Measurements from ENCODE around the gene CASK.

Gene CASK

GRCh38 chrX:41781500-41781899 is 141.9 kb downstream of the CASK start:
- H3K9me2 ChIP-seq (replicated peaks; ENCODE audit: insufficient read depth, low read length): no peaks in the 10 kb centered on the region
- no peaks in the 10 kb centered on the region for H3K79me2 ChIP-seq (ENCODE audit: low read length)
- TF ChIP-seq, protein P1, sequence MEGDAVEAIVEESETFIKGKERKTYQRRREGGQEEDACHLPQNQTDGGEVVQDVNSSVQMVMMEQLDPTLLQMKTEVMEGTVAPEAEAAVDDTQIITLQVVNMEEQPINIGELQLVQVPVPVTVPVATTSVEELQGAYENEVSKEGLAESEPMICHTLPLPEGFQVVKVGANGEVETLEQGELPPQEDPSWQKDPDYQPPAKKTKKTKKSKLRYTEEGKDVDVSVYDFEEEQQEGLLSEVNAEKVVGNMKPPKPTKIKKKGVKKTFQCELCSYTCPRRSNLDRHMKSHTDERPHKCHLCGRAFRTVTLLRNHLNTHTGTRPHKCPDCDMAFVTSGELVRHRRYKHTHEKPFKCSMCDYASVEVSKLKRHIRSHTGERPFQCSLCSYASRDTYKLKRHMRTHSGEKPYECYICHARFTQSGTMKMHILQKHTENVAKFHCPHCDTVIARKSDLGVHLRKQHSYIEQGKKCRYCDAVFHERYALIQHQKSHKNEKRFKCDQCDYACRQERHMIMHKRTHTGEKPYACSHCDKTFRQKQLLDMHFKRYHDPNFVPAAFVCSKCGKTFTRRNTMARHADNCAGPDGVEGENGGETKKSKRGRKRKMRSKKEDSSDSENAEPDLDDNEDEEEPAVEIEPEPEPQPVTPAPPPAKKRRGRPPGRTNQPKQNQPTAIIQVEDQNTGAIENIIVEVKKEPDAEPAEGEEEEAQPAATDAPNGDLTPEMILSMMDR (IDR thresholded peaks at IDR 0.05; ENCODE audit: low read length): peak; percentile 70
- TF ChIP-seq EZH2 (optimal IDR thresholded peaks at IDR 0.05; ENCODE audit: low read depth, low read length): no peak
- no peaks in the 10 kb centered on the region for H3K9me3 ChIP-seq (replicated peaks; ENCODE audit: insufficient read depth, low read length)
- no peaks in the 10 kb centered on the region for H3F3A ChIP-seq (ENCODE audit: insufficient read depth, low read length)
- H3K27me3 ChIP-seq (replicated peaks; ENCODE audit: insufficient read depth, low read length): no peaks in the 10 kb centered on the region
- no peaks in the 10 kb centered on the region for H3K4me1 ChIP-seq (ENCODE audit: low read length)
- no peak overlapping the region for H3K4me2 ChIP-seq (ENCODE audit: low read depth, low read length)
- H3K27ac ChIP-seq (ENCODE audit: low read length): no peak overlapping the region
- no peak overlapping the region for H3K4me3 ChIP-seq (ENCODE audit: low read length)
- peak; percentile 63 for DNase-seq
- H4K20me1 ChIP-seq (ENCODE audit: insufficient read depth, low read length): no peaks in the 10 kb centered on the region
- no peak overlapping the region for H2AFZ ChIP-seq (ENCODE audit: low read length)
- H3K9ac ChIP-seq (ENCODE audit: low read length): no peak overlapping the region
- H3K36me3 ChIP-seq (replicated peaks; ENCODE audit: insufficient read depth, low read length): no peaks in the 10 kb centered on the region

DNA sequence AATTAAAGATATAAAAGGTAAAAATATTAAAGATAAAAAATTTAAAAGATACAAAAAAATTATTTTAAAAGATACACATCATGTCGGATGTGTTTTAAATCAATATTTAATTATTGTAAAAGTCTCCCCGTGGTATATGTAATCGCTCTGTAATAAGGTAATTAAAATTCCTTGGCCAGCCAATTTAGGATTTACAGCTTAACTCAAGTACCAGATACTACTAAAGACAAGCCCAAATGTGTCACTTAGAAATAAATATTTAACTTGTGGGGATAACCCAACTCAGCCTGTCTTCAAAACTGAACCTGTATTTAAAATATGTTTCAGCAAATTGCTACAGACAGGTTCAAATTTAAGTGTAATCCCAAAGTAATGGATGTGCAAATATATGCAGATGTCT is 143.4 kb downstream of the CASK start:
- TF ChIP-seq EZH2 (optimal IDR thresholded peaks at IDR 0.05; ENCODE audit: low read depth, low read length) (no peak), EZH2phosphoT487 (IDR thresholded peaks at IDR 0.05; ENCODE audit: low read length) (no peak)
- TF ChIP-seq, protein P1 (IDR thresholded peaks at IDR 0.05; ENCODE audit: low read length): no peak
- Histone ChIP-seq H3K9ac (ENCODE audit: low read length) (no peak overlapping the region), H3K4me1 (ENCODE audit: low read length) (no peaks in the 10 kb centered on the region), H3K36me3 (replicated peaks; ENCODE audit: insufficient read depth, low read length) (no peaks in the 10 kb centered on the region), H3F3A (ENCODE audit: insufficient read depth, low read length) (no peaks in the 10 kb centered on the region), H3K9me2 (replicated peaks; ENCODE audit: insufficient read depth, low read length) (no peaks in the 10 kb centered on the region), H3K27me3 (replicated peaks; ENCODE audit: insufficient read depth, low read length) (no peaks in the 10 kb centered on the region), H3K27ac (ENCODE audit: low read length) (no peak overlapping the region), H3K79me2 (ENCODE audit: low read length) (no peaks in the 10 kb centered on the region), H4K20me1 (ENCODE audit: insufficient read depth, low read length) (no peaks in the 10 kb centered on the region), H3K4me3 (ENCODE audit: low read length) (no peak overlapping the region), H3K9me3 (replicated peaks; ENCODE audit: insufficient read depth, low read length) (no peaks in the 10 kb centered on the region), H2AFZ (ENCODE audit: low read length) (no peak overlapping the region), H3K4me2 (ENCODE audit: low read depth, low read length) (no peak overlapping the region)
- DNase-seq: no peak

DNA sequence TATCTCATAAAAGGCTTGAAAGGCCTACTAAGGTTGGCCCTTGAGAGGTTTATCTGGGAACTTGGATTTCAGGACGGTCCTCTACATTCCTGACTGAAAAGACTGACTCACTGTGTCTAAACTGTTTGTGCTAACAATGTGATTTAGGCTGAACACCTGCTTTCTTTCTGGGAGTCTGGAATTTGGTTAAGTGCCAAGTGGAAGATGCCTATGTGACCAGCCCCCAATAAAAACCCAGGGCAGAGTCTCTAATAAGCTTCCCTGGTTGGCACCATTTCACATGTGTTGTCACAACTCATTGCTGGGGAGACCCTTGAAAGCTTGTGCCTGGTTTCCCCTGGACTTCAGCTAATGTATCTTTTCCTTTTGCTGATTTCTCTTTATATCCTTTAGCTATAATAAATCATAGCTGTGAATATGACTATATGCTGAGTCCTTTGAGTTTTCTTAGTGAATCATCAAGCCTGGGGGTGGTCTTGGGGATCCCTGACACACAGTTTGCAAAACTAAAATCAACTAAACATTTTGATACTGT is 144.3 kb downstream of the CASK start:
- Histone ChIP-seq H3K79me2 (ENCODE audit: low read length) (no peaks in the 10 kb centered on the region), H3K27ac (ENCODE audit: low read length) (no peak overlapping the region)
- DNase-seq: no peak

More for the DNA sequence above, 144.3 kb downstream of the CASK start:
- H3K9ac ChIP-seq (ENCODE audit: low read length): no peak overlapping the region
- H3K4me2 ChIP-seq (ENCODE audit: low read depth, low read length): no peak overlapping the region
- H3F3A ChIP-seq (ENCODE audit: insufficient read depth, low read length): no peaks in the 10 kb centered on the region
- H3K4me3 ChIP-seq (ENCODE audit: low read length): no peak overlapping the region
- no peak overlapping the region for H2AFZ ChIP-seq (ENCODE audit: low read length)
- H3K9me2 ChIP-seq (replicated peaks; ENCODE audit: insufficient read depth, low read length): no peaks in the 10 kb centered on the region
- H3K9me3 ChIP-seq (replicated peaks; ENCODE audit: insufficient read depth, low read length): no peaks in the 10 kb centered on the region
- H3K36me3 ChIP-seq (replicated peaks; ENCODE audit: insufficient read depth, low read length): no peaks in the 10 kb centered on the region
- no peaks in the 10 kb centered on the region for H3K4me1 ChIP-seq (ENCODE audit: low read length)
- TF ChIP-seq, protein P1 (IDR thresholded peaks at IDR 0.05; ENCODE audit: low read length): no peak
- TF ChIP-seq EZH2phosphoT487 (IDR thresholded peaks at IDR 0.05; ENCODE audit: low read length) (no peak), EZH2 (optimal IDR thresholded peaks at IDR 0.05; ENCODE audit: low read depth, low read length) (no peak)
- no peaks in the 10 kb centered on the region for H3K27me3 ChIP-seq (replicated peaks; ENCODE audit: insufficient read depth, low read length)
- no peaks in the 10 kb centered on the region for H4K20me1 ChIP-seq (ENCODE audit: insufficient read depth, low read length)
